Measurements from ENCODE around the gene SCT.

DNA sequence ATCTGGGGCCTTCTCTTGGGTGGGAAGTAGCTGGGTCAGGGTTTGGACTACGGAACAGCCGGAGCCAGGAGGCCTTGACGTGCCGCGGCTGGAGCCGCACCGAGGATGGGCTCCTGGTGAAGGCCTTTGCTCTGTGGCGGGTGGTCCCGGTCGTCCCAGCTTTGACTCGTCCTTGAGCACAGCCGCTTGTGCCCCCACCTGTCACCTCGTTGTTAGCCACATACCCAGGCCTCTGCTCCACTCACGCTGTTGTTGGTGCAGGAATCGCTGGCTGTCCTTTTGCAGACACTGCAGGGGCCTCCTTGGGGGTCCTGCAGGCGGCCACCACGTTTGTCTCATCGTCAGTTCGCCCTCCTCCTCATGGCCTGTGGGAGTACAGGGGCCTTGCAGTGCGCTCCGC is 33.6 kb downstream of the SCT start:
- no peak for TF ChIP-seq CTCF (IDR thresholded peaks at IDR 0.05)
- no peak for TF ChIP-seq POLR2A (IDR thresholded peaks at IDR 0.05)
- TF ChIP-seq POLR2AphosphoS5 (IDR thresholded peaks at IDR 0.05; ENCODE audit: insufficient read depth in 1 of 2, low read depth in 1 of 2), result no peak
